ENCODE data around the gene GIGYF2.
"Not testable (repeated sequence)": the region's sequence is repeated elsewhere in the genome, so short reads cannot be mapped to it uniquely, and the experiment has no call there.

Gene GIGYF2

GRCh38 chr2:232691117-232691516, 6.0 kb upstream of the GIGYF2 start:
- DNase-seq, result not testable (repeated sequence)

DNA sequence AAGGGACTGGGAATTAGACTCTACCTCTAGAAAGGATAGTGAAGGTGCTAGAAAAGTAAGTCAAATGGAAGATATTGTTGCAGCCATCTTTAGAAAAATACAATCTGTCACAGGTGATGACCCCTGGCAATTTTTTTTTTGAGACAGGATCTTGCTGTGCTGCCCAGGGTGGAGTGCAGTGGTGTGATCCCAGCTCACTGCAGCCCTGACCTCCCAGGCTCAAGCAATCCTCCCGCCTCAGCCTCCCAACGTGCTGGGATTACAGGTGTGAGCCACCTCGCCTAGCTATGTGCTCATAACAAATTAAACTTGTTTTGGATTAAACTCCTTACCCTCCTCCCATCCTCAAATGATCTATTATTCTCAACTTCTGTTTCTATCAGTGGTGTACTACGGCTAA, 3.8 kb upstream of the GIGYF2 start:
- no peak for DNase-seq

DNA sequence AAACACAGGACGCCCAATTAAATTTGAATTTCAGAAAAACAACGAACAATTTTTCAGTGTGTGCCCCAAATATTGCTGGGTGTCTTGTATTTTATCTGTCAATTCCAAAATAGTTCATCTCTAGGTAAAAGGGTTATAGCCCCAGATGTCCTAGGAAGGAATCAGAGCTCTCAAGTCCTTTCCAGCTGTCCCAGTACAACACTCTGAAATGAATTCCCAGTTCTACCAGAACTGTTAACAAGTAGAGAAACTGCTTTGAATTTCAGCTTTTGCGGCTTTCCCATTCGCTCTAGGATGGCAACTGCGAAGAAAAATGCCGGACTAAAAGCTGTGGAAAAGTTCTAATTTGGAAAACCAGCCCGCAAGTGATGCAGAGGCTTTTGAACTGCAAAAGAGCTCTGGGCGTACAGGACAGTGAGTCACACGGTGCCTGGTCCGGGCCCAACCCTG, 497 bp upstream of the GIGYF2 start:
- no peak for DNase-seq

- DNase-seq, result no peak
Observed at GRCh38 chr2:232697807-232698110, 628 bp downstream of the GIGYF2 start.

GRCh38 chr2:232698556-232699091, 1.5 kb downstream of the GIGYF2 start:
- no peak for DNase-seq

DNA sequence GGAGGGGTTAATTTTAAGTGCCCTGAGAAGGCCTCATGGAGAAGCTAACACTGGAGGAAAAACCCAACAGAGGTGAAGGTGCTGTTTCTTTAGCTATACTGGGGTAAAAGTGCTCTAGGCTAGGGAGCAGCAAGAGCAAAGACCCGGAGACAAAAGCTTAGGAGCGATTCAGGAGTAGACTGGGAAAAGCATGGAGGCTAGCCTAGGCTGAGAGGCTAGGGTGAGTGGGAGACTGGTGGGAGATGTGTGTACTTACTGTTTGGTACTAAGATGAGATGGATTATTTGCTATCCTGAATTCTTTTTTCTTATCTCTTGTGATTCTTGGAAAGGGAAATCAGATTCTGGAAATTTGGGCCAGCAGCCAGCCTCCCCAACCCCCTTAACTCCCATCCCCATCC, 2.0 kb downstream of the GIGYF2 start:
- DNase-seq, result no peak

GRCh38 chr2:232700154-232700553, 3.0 kb downstream of the GIGYF2 start:
- DNase-seq, result no peak

DNA sequence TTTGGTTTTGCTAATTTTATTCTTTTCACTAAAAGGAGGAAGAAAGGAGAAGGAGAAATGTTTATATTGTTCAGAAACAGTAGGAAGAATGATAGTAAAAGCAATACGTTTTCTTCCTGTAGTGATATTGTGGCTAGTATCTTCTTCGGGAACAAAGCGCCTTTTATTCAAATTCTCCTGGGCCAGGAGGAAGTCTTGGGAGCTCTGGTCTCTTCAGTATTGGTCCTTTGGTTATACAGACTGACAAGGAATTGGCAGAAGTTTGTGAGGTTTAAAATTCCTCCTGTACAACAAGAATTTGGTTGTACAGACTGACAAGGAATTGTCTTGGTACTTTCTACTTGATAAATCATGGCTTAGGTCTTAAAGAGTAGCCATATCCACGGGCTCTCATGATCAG, 9.9 kb downstream of the GIGYF2 start:
- DNase-seq, result no peak

- no peak for DNase-seq
Observed at GRCh38 chr2:232713505-232713904, 16.4 kb downstream of the GIGYF2 start.

GRCh38 chr2:232714969-232715368, 17.8 kb downstream of the GIGYF2 start:
- no peak for DNase-seq

DNA sequence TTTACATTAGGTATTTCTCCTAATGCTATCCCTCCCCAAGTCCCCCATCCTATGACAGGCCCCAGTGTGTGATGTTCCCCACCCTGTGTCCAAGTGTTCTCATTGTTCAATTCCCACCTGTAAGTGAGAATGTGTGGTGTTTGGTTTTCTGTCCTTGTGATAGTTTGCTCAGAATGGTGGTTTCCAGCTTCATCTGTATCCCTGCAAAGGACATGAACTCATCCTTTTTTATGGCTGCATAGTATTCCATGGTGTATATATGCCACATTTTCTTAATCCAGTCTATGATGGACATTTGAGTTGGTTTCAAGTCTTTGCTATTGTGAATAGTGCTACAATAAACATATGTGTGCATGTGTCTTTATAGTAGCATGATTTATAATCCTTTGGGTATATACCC, 22.9 kb downstream of the GIGYF2 start:
- DNase-seq, result not testable (repeated sequence)

DNA sequence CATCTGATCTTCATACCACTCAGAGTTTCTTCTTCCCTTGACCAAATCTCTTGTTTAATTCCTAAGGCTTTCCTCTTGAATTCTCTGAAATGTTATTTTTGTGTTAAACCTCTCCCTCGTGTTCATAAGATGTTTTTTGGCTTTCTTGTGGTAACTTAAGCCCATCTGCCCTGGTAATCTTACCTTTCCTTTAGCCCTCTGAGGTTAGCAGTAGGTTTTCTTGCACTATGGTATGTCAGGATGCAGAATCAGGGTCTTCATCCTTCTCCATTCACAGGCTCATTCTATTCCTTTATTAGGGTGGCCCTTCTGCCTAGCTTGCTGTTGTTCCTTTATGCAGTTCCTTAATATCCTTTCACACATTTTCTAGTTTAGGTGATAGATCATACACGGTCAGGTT, 24.1 kb downstream of the GIGYF2 start:
- no peak for DNase-seq

- no peak for DNase-seq
Observed at GRCh38 chr2:232721882-232722281, 24.8 kb downstream of the GIGYF2 start.

GRCh38 chr2:232723027-232723426, 25.9 kb downstream of the GIGYF2 start:
- DNase-seq, result no peak

DNA sequence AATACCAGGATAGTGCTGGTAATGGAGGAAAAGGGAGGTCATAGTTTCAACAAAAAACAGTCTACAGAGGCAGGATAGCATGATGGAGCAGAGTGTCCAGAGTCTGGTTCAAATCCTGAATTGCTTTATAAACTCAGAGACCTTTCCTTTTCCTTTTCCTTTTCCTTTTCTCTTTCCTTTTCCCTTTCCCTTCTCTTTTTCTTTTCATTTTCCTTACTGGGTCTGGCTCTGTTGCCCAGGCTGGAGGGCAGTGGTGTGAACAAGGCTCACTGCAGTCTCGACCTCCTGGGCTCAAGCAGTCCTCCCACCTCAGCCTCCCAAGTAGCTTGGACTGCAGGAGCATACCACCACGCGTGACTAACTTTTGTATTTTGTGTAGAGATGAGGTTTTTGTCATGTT, 31.7 kb downstream of the GIGYF2 start:
- no peak for DNase-seq

DNA sequence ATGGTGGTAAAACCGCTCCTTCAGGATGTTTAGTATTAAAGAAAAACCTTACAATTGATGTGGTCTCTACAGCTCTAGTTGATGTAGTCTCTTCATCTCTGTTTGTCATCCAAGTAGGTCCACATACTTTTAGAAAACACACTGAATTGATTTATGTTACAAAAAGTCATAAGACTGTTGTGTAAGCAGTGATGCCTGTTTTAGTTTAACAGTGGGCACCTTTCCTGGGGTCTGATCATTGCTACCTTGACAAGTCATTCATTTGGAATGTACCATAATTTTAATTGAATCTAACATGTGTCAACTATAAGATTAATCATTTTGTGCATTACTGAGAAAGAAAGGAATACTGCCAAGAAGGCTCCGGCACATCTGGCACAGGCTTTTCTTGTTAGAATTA, 34.3 kb downstream of the GIGYF2 start:
- DNase-seq, result no peak

- no peak for DNase-seq
Observed at GRCh38 chr2:232741294-232741693, 44.2 kb downstream of the GIGYF2 start.

- DNase-seq, result no peak
Observed at GRCh38 chr2:232741972-232742371, 44.8 kb downstream of the GIGYF2 start.

GRCh38 chr2:232744963-232745362, 47.8 kb downstream of the GIGYF2 start:
- no peak for DNase-seq

DNA sequence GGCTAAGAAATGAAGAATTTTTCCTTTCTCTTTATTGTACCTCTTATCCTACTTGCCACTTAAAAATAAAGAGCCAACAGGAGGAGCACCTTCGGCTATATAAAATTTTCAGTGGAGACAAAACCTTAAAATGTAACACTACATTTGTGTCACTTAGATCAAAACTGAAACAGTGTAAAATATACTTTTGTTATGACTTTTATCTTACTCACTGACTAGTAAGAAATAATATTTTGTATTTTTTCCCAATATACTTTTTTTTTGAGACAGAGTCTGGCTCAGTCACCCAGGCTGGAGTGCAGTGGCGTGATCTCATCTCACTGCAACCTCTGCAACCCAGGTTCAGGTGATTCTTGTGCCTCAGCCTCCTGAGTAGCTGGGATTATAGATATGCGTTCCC, 50.9 kb downstream of the GIGYF2 start:
- DNase-seq, result no peak

- DNase-seq, result no peak
Observed at GRCh38 chr2:232749331-232749730, 52.2 kb downstream of the GIGYF2 start.

GRCh38 chr2:232750135-232750671, 53.1 kb downstream of the GIGYF2 start:
- no peak for DNase-seq

DNA sequence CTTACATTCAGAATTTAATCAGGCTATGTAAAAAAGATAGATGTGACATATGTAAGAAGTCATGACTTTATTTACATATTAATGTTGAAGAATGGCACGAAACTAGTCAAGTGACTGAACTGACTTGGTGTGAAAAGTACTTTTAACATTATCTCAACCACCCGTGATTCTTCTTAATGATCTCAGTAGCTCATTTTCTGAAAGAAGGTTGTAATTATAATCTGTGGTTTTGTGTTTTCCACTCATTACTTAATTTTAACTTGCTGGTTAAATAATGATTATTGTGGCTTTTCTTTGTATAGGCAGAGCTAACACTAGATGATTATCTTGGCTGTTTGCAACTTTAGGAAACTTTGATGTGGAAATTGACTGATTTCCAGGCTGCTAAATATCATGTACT, 60.8 kb downstream of the GIGYF2 start:
- no peak for DNase-seq

DNA sequence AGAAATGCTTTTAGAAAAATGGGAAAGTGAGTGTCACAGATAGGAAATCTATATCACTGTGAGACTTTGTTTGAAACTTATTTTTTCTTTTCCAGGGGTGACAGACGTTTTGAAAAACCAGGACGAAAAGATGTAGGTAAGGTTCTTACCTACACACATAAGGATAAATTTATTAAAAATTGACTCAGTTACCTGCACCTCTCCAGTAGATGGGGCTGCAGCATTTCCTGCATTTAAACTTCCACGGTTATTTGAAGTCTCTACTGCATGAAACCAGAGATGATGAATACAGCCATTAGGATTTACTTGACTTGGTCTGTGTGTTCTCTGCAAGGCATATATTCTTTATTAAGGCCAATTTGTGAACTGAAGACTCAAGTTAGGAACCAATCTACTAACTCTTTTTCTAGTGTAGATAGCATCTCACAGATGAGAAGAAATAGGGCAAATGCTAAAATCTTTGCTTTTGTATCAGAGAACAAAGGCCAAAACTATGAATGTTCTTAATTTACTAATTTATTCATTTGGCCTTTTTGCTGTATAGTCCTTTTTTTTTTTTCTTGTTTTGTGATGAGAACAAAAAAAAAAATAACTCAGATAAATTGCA, 64.3 kb downstream of the GIGYF2 start:
- DNase-seq, result no peak

- no peak for DNase-seq
Observed at GRCh38 chr2:232767866-232768265, 70.7 kb downstream of the GIGYF2 start.
